NCI-H2029 (cell line): ENCODE measurements around the gene SPEN.
"Not testable (repeated sequence)": the region's sequence is repeated elsewhere in the genome, so short reads cannot be mapped to it uniquely, and the experiment has no call there.

Experiments used
- DNase-seq: peaks from one replicate; lab custom pipeline; 2025; lab: John Stamatoyannopoulos, UW

SPEN gene

DNA sequence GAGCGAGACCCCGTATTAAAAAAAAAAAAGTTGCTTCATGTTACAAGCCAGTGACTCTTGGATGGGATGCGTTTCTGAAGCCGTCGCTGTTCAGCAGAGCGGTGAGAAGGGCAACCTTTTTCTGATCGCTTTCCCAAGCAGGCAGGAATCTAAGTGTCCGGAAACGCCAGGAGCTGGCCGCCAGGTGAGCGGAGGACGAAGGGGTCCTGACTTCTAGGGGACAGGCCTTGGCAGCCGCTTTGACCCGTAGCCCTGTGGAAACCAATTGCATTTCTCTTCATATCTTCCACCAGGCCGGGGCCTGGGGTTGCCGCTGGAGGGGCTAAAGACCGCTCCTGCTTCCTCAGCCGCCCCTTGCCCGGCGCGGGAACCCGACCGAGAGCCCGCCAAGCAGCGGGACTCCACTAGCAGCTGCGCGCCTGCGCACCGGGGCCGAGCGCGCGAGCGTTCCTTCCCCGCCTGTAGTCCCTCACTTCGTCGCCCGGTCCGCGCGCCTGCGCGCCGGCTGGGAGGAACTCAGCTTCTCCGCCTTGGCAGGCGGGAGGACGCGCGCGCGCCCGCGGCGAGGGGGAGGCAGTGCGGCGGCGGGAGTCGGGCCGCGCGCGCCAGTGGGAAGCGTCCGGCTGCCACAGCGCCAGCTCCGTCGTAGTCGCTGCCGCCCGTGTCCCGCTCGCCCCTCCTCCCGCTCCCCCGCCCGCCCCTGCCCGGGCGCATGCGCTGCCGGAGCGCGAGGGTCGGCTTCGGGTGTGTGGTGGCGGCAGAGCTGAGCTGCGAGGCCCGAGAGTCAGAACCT lies at the start of gene SPEN:
SPEN (plus strand) TSS at position 608 of the 793 bp plus-strand sequence. CDS start 361 bp downstream, outside the sequence.
- peak; percentile 93 for DNase-seq

DNA sequence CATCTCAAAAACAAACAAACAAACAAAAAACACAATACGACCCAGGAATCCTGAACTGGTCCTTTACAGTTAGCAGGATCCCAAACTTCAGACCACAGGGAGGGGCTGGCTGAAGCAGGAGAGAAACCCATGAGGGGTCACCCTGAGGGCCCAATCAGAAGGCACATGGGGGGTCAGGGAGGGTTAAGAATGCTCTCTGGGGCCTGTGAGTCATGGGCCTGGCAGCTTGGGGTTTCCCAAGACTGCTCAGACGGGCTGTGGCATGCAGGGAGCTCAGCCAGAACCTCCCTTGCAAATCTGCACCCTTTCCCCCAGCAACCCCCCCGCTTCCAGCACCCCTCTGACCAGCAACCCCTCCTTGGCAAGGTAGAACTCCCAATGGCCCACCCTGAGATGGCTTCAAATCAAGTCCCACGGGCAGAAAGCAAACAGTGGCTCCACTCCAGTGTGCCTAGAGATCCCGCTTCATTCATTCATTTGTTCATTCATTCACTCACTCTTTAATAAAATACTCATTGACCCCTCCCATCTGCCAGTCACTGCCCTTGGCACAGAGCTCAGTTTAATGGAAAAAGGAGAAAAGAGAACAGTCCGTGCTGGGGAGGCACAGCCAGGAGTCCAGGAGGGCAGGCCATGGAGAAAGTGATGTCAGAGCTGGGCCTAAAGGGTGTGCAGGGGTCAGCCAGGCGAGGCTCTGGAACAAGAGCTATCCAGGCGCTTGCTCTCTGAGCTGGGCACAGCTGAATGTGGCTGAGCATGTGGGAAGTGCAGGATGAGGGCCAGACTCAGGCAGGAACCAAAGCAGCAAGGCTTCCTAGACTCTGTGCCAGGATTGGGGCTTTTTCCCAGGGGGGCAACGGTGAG lies 48.3 kb upstream of the SPEN start:
- no peak for DNase-seq

- no peak for DNase-seq
Observed at GRCh38 chr1:15799928-15800835, 47.3 kb upstream of the SPEN start.

DNA sequence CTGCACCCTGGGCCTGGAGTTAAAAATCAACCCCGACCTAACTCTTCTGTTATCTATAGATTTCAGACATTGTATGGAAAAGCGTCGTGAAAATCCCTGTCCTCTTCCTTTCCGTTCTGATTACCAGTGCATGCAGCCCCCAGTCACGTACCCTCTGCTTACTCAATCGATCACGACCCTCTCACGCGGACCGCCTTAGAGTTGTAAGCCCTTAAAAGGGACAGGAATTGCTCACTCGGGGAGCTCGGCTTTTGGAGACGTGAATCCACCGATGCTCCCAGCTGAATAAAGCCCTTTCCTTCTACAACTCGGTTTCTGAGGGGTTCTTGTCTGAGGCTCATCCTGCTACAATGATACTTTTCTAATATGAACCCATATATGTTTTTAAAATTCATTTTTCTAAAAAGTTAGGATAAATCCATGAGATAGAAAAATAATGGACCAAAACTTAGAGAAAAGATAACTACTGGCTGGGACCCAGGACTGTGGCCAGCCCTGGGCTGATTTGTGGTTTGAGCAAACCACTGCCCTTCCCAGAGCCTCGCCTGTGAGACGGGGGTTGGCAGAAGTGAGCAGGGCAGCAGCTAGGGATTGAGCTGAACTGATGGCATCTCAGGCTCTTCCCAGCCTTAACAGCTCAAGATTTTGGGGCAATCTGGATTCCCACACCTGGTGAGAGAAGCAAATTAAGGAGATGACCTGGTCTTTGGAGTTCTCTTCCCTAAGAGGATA lies 45.1 kb upstream of the SPEN start:
- no peak for DNase-seq

DNA sequence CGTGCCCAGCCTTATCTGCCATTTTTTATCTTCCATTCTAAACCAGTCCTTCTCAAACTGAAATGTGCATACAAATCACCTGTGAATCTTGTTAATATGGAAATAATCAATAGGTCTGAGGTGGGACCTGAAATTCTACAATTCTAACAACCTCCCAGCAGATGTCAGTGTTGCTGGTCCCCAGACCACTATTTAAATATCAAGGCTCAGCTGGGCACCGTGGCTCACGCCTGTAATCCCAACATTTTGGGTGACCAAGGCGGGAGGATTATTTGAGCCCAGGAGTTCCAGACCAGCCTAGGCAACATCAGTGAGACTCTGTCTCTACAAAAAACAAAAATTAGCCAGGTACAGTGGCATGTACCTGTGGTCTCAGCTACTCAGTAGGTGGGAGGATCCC lies 44.1 kb upstream of the SPEN start:
- no peak for DNase-seq

DNA sequence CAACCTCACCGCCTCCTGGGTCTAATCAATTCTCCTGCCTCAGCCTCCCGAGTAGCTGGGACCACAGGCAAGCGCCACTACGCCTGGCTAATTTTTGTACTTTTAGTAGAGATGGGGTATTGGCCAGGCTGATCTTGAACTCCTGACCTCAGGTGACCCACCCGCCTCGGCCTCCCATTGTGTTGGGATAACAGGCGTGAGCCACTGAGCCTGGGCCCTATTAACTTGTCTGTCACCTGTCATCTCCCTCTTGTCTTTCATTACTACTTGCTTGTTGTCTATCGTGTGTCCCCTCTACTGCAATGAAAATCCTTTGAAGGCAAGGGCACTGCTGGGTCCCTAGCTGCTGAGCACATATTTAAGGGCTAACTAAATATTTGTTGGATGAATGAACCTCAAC lies 43.4 kb upstream of the SPEN start:
- DNase-seq, result no peak

DNA sequence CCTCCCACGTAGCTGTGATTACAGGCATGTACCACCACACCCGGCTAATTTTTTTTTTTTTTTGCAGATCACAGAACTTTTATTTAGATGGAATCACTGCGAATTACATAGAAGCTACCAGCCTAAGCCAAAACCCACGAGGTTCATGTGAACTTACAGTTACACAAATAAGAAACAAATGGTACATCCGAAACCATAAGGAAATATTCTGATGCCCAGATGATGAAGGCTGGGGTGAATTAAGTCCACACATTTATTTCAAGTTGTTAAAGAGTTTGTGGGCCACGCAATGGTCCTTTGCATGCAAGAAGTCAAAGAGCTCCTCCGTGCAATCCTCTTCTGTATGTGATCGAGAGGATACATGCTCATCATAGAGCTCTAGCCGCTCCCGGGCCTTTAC lies 40.4 kb upstream of the SPEN start:
- no peak for DNase-seq

GRCh38 chr1:15807549-15807948 lies 40.0 kb upstream of the SPEN start, which contains the start of gene UQCRHL:
Gene UQCRHL, minus strand, starts transcription at chr1:15807649. Its CDS starts 0 bp downstream, at chr1:15807649.
- not testable (repeated sequence) for DNase-seq

- DNase-seq, result no peak
Observed at GRCh38 chr1:15808955-15809354, 38.6 kb upstream of the SPEN start.

GRCh38 chr1:15810073-15810472 lies 37.4 kb upstream of the SPEN start:
- DNase-seq, result no peak

DNA sequence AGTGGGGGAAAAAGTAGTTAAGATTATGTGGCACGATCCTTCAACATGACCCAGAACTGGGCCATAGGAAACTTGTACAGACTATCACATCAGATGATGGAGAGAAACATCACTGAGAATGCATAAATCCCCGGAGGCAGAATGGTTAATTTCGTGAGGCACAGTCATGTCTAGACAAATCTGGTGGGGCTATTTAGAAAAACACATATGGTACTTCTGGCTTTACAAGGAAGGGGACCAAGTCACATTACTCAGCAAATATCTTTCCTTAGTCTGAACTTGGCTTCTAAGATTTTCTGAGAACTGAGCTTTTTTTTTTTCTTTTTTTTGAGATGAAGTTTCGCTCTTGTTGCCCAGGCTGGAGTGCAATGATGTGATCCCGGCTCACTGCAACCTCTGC lies 30.8 kb upstream of the SPEN start:
- DNase-seq, result no peak

GRCh38 chr1:15820478-15820877 lies 27.0 kb upstream of the SPEN start:
- DNase-seq, result no peak

GRCh38 chr1:15825800-15826199 lies 21.7 kb upstream of the SPEN start:
- DNase-seq, result no peak

- no peak for DNase-seq
Observed at GRCh38 chr1:15826810-15827507, 20.5 kb upstream of the SPEN start.

DNA sequence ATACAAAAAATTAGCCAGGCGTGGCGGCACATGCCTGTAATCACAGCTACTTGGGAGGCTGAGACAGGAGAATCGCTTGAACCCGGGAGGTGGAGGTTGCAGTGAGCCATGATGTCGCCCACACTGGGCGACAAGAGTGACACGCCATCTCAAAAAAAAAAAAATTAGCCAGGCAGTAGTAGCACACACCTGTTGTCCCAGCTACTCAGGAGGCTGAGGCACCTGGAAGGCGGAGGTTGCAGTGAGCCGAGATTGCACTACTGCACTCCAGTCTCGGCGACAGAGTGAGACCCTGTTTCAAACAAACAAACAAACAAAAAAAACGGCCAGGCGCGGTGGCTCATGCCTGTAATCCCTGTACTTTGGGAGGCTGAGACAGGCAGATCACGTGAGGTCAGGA lies 19.9 kb upstream of the SPEN start:
- not testable (repeated sequence) for DNase-seq

DNA sequence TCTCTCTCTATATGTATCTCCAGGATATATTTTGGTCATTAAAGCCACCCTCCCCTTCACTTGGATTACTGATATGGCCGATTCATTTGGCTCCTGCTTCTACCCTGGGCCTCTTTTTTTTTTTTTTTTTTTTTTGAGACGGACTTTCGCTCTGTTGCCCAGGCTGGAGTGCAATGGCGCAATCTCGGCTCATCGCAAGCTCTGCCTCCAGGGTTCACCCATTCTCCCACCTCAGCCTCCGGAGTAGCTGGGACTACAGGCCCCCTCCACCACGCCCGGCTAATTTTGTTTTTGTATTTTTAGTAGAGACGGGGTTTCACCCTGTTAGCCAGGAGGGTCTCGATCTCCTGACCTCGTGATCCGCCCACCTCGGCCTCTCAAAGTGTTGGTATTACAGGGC lies 18.6 kb upstream of the SPEN start:
- DNase-seq, result not testable (repeated sequence)

DNA sequence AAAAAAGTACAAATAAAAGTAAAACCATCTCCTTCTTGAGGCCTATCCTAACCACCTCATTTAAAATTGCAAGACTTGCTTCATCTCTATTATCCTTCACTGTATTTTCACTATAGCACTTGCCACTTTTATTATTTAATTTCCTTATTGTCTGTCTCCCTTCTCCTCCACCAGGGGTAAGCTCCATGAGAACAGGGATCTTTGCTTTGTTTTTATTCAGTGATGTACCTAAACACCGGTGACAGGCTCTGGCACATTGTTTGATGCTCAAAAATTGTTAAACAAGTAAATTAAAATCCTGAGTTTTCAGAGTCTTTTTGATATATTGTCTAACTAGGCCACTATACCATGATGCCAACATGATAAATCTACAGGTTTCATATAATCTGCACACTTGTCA lies 17.2 kb upstream of the SPEN start:
- DNase-seq, result no peak

GRCh38 chr1:15833069-15833679 lies 14.3 kb upstream of the SPEN start:
- peak; percentile 77 for DNase-seq

DNA sequence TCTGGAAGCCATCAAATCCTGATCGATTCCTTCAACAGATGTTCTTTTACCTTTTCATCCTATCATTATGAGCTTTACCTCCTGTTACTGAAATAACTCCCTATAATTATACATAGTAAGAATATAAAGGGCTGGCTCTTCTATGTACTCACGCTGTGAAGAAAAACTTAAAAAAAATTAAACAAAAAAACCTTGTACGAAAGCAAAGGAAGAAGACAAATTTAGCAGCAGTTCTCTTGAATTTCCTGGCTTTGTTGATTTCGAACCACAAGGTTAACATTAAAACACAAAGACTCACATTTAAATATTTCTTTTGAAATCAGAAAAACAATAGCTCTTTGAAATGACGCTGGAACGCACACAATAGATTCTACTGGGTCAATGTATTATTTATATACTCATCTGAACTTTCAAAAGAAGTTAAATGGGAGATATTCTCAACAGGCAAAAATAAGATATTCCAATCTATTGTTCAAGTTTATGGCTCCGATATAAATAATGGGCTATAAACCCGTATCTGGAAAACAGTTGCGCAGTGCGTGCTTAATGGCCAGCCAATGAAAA lies 13.6 kb upstream of the SPEN start:
- no peak for DNase-seq
